GM12875 (cell line): Measurements from ENCODE around the gene PSMD7.
A peak's percentile ranks its signal among the peaks of the same experiment; 100 is the strongest.

Experiments
- H3K4me3 ChIP-seq: one replicate; pipeline ENCODE4 v1.5.1; 2011; ENCODE audit warnings: low read depth, low read length, control low read depth
- CTCF ChIP-seq: IDR thresholded peaks from 2 replicates; pipeline ENCODE4 v1.5.1; 2011; ENCODE audit warnings: low read depth, mild to moderate bottlenecking, control low read depth, inconsistent platforms, low read length, moderate library complexity, borderline replicate concordance; ENCODE audit not compliant: insufficient read depth

The PSMD7 gene

GRCh38 chr16:74264811-74265210 is 31.8 kb upstream of the PSMD7 start:
- no peak overlapping the region for H3K4me3 ChIP-seq
- no peak for TF ChIP-seq CTCF

DNA sequence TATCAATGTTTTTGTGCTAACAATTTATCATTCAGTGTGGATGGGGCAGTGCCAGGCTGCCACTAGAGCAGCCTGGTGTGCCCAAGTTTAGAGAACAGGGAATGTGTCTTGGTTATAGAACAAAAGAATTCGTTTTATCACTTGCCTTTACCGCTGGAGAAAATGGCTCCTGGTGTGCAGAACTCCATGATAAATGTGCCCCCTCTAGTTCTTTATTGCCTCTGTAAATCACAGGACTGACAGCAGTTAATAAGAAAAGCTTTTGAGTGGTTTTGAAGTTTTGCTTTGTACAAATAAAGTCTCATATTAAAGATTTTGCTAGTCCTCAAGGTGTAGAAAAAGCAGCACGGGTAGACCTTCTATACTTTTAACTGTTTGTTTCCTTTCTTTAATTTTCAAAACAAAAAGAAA is 28.2 kb upstream of the PSMD7 start:
- no peak overlapping the region for H3K4me3 ChIP-seq
- no peak for TF ChIP-seq CTCF

DNA sequence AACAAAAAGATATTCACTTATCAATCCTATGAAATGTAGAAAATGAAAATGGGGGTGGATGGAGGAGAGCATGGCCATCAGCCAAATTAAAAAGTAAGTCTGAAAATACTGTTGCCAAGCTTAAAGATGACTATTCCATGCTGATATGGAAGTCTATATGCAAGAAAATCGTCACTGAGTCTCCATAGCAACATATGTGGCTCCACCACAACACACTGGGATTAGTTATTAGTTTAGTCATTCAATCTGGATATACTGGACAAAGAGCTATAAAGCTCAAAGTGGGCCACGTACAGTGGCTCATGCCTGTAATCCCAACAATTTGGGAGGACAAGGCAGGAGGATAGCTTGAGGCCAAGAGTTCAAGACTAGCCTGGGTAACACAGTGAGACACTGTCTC is 24.7 kb upstream of the PSMD7 start:
- H3K4me3 ChIP-seq, result no peak overlapping the region
- TF ChIP-seq CTCF, result no peak

DNA sequence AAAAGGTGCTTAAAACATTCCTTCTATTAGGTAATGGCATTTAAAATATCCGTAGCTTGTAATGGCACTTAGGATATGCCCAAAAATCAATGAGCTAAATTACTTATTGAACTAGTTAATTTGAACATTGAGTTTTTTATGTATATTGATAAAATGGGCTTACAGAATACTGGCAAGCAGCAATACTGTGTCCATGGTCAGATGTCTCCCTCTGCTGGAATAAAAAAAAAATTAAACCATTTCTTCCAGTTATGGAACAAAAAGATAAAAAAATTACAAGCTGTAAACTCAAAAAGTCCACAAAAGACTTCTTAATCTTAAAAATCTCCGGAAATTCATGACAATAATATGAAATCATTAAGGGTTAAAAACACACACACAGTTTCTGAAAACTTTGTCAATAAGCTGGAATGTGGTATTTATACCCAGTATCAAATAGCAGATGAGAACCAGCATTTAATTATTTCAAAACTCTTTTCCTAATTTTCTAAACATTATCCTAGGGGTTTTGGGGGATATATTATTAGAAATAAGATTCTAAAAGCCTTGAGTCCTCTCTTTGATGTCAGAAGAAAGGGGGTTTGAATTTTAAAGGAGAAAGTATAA is 21.5 kb upstream of the PSMD7 start:
- no peak overlapping the region for H3K4me3 ChIP-seq
- 0 out of 2 replicates have a peak, but pooled peaks have one; percentile 8 for TF ChIP-seq CTCF

DNA sequence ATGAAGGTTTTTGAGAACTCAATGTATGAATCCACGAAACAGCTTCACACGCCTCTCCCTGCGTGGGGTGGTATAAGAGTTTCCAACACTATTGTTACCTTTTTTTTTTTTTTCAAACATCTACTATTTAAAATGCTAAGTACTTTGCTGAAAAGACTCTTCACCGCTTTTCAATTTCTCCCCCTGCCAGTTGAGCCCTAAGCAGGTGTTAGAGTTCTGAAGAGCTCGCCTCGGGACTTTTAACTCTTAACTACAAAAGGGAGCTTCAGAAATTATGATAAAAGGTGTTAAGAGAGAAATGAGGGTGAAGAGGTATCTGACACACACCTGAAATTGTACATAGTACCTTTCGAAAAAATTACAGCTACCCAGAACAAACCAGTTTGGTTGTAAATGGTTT is 20.9 kb upstream of the PSMD7 start:
- TF ChIP-seq CTCF, result no peak

GRCh38 chr16:74277974-74278373 is 18.6 kb upstream of the PSMD7 start:
- TF ChIP-seq CTCF, result no peak
- H3K4me3 ChIP-seq, result no peak overlapping the region

More for the DNA sequence above, 20.9 kb upstream of the PSMD7 start:
- H3K4me3 ChIP-seq, result no peak overlapping the region

- TF ChIP-seq CTCF, result no peak
- no peak overlapping the region for H3K4me3 ChIP-seq
Measured at GRCh38 chr16:74279266-74279665, 17.3 kb upstream of the PSMD7 start.
